Astrocyte of the spinal cord (primary cell): ENCODE data around the gene ENTPD8.

Experiments used
- DNase-seq: peaks from one replicate; pipeline ENCODE4 v3.0.0; 2011; ENCODE audit warnings: low read depth, low spot score
- H3K4me3 ChIP-seq: 2 replicates; pipeline ENCODE4 v1.5.1; 2011; ENCODE audit warnings: low read depth, mild to moderate bottlenecking, low read length, moderate library complexity
- CTCF ChIP-seq: IDR thresholded peaks from 2 replicates; pipeline ENCODE4 v1.5.1; 2012; ENCODE audit warnings: low read depth, mild to moderate bottlenecking, low read length, inconsistent platforms
- in situ Hi-C: cut with HindIII; loops from 2 replicates; pipeline ENCODE4 v1.10.0; 2017; ENCODE audit warnings: low sequenced_read_pairs

ENTPD8 gene

DNA sequence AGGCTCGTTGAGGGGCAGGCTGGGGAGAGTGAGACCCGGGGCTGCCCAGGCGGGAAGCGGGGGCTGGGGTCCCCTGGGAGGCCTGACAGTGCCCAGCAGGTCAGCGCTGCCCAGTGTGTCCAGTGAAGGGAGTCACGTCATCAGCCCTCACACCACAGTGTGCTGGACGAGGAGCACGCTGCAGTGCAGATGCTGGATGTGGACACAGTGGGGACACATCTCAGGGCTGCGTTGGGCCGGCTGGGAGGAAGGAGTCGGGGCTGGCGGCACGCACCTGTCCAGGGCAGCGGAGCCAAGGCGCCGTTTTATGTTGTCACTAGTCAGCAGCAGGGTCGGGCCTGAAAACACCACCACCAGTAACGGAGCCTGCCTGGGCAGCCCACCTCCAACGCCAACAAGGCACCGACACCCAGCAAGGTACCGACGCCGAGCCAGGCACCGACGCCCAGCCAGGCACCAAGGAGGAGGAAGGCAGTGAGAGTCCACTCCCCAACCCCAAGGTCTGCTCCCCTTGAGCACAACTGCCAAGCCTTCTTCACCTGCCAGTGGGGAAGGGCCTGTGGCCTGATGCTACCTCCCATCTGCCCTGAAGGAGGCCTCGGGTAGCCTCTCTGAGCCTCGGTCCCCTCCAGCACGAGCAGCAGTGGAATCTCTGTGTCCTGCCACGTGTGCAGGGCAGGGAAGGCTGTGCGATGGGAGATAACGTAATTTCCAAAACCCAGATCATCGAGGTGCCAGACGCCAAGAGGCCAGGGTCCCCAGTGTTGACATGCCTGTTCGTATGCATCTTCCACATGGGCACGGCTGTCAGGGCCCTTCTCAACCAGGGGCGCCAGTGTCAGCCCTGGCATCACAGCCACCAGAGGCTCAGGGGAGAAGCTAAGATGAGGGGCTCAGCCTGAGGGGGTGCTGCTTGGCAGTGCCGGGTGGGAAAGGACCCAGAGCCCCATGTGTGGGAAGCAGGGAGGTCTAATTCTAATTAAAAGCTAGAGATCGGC is 39.8 kb upstream of the ENTPD8 start:
- no peak overlapping the region for H3K4me3 ChIP-seq
- DNase-seq = no peak
- in situ Hi-C loops = no loop called here
- TF ChIP-seq CTCF = no peak

DNA sequence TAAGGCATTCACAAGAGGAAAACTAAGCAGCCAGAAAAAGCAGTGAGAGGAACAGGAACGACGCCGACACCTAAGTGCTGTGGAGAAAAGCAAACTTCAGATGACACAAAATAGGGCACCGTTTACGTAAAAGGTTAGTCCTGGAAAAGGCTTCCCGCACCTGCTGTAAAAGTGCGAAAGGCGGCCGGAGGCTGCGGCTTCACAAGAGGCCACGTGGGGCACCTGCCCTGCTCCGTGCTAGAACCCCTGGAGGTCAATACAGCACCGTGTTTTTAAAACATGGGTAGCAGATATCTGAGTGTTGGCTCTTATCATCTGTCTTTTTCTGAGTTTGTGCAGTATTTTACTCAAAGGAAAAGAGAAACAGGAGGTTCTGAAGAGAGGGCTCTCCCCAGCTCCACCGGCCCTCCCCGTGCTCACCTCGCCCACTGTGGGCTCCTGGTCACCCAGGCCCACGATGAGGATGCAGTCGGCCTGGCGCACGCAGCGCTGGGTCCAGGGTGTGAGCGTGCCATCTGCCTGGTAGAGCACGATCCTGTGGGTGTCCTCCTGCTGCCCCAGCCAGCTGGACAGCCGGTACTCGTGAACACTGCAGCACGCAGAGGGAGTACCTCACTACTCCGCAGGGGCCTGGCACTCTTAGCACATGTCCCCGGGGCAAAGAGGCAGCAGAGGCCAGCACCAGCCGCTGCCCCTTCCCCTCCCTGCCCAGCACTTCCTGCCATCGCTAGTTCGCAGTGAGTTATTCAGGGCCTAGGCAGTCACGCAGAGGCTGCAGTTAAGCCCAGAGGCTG is 38.9 kb upstream of the ENTPD8 start:
- DNase-seq = no peak
- in situ Hi-C loops = no loop called here
- no peak for TF ChIP-seq CTCF
- H3K4me3 ChIP-seq = no peak overlapping the region

DNA sequence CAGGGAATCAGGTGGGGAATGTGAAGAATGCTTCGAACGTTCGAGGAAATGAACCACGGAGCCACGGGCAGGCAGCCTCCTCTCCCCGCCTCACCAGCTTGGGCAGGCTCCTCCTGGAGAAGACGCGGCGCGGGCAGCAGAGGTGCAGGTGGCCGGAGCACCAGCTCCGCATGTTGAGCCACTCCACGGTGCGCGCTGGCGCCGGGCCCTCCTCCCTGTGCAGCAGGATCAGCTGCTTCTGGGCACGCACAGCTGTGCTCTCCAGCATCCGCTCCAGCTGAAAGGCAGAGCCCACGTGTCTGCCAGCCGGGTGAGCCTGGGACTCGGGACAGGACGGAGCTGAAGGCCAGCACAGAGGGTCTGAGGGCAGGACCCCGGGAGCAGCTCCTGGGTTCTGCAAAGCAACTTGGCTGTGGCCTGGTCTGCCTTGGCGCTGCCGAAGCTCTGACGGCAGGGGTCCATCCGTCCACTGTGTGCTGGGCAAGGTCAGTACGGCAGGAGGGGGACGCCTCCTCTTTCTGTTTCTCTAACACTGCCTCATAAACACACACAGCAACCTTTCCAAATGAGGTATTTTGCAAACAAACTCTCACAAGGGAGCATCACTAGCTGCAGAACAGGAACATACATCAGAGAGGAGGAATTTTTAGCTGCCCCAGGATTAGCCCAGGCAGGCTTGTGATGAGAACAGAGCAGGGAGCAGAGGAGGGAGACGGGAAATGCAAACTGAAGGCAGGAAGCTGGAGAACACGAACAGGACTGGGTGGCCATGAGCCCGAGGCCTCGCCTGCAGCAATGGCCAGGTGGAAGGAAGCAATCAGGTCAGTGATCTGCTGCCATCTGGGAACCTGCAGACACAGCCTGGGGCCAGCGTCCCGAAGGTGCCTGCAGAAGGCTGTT is 38.1 kb upstream of the ENTPD8 start:
- in situ Hi-C loops = no loop called here
- DNase-seq = peak; percentile 54
- TF ChIP-seq CTCF = no peak
- H3K4me3 ChIP-seq = no peak overlapping the region

DNA sequence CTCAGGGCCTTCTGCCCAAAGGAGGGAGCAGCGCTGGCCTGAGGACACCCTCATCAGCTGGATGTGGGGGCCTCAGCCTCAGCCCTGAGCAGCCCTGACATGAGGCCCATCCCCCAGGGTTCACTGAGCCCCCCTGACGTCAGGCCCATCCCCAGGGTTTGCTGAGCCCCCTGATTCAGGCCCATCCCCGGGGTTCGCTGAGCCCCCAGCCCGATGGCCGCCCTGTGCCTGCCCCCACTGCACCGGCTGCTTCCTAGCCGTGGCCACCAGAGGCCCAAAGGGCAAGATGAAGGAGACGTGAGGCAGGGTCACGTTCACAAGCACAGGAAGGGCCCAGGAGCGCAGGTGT is 37.4 kb upstream of the ENTPD8 start:
- in situ Hi-C loops = no loop called here
- H3K4me3 ChIP-seq = no peak overlapping the region
- TF ChIP-seq CTCF = no peak
- no peak for DNase-seq

DNA sequence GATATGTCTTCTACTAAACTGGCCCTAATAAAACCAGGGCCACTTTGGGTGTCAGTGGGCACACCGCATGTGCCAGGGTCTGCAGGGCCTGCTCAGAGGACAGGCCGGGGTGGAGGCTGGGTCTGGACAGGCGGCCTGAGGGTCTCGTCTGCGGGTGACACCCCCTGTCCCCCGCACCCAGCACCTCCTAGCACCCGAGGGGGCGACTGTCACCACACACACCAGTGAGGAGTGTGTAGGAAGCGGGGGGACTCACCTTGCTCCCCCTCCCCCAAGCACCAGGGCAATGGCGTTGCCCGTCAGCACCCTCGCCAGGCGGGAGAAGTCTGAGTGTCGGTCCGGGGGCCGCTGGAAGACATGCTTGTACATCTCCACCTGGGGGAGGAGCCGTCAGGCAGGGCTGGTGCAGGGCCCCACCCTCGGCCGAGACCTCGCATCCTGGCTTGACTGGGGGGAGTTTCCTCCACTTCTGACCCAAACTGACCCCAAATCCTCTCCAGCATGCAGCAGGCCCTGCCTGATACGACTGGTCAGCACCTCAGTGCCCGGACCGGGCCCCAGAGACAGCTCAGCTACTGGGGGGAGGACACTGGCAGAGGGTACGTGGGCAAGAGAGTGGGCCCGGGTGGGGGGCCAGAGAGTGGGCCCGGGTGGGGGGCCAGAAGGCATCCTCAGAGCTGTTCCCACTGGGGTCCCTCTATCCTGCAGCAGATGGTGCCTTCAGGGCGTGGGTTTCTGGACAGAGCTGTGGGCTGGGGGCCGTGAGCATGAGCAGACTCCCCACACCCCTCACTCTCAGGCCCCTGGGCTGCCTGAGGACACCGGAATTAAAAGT is 36.8 kb upstream of the ENTPD8 start:
- in situ Hi-C loops = no loop called here
- no peak for TF ChIP-seq CTCF
- no peak for DNase-seq
- H3K4me3 ChIP-seq = no peak overlapping the region
